GM23338 (cell line): ENCODE measurements around the gene CYTH1. TPM values are rescaled to one million over a fixed set of nuclear protein-coding genes. Genes with fewer than 3 reads are reported as not detected.

Source experiments
- ATAC-seq: fragments of 200-7000 bp; cut with Tn5 transposase; 3 replicates; pipeline ENCODE4 v1.9.1; 2020
- DNase-seq: peaks from one replicate; pipeline ENCODE4 v3.0.0-alpha.2; 2015; ENCODE audit warnings: low spot score
- H2AFZ ChIP-seq: fragments of 200-600 bp; sonication (generic); 2 replicates; pipeline ENCODE4 v1.8.0; 2016; ENCODE audit warnings: antibody characterized with exemption, mild to moderate bottlenecking, moderate library complexity
- H3F3A ChIP-seq: fragments of 200-600 bp; sonication (generic); replicated peaks from 2 replicates; pipeline ENCODE4 v1.8.0; 2017; ENCODE audit warnings: antibody characterized with exemption, mixed run types, low read depth
- H3K27ac ChIP-seq: fragments of 200-600 bp; sonication (generic); 2 replicates; pipeline ENCODE4 v1.6.1; 2016; ENCODE audit warnings: low read depth
- H3K27me3 ChIP-seq: fragments of 200-600 bp; sonication (generic); 2 replicates; pipeline ENCODE4 v1.8.0; 2016; ENCODE audit warnings: mild to moderate bottlenecking, mixed run types, moderate library complexity; ENCODE audit not compliant: insufficient read depth
- H3K36me3 ChIP-seq: fragments of 200-600 bp; sonication (generic); 2 replicates; pipeline ENCODE4 v1.8.0; 2016; ENCODE audit warnings: mild to moderate bottlenecking; ENCODE audit not compliant: insufficient read depth
- H3K4me1 ChIP-seq: fragments of 200-600 bp; sonication (generic); 2 replicates; pipeline ENCODE4 v1.8.0; 2016; ENCODE audit warnings: mild to moderate bottlenecking, moderate library complexity; ENCODE audit not compliant: insufficient read depth
- H3K4me2 ChIP-seq: fragments of 200-600 bp; sonication (generic); 2 replicates; pipeline ENCODE4 v1.7.1; 2017; ENCODE audit warnings: mixed run types
- H3K4me3 ChIP-seq: fragments of 200-600 bp; sonication (generic); 2 replicates; pipeline ENCODE4 v1.6.1; 2016; ENCODE audit warnings: mixed run types
- H3K79me2 ChIP-seq: fragments of 200-600 bp; sonication (generic); replicated peaks from 2 replicates; pipeline ENCODE4 v1.8.0; 2017; ENCODE audit warnings: mild to moderate bottlenecking; ENCODE audit not compliant: insufficient read depth
- H3K9me2 ChIP-seq: fragments of 200-600 bp; sonication (generic); 2 replicates; pipeline ENCODE4 v1.8.0; 2017; ENCODE audit not compliant: insufficient read depth
- H4K20me1 ChIP-seq: fragments of 200-600 bp; sonication (generic); replicated peaks from 2 replicates; pipeline ENCODE4 v1.8.0; 2017; ENCODE audit warnings: mild to moderate bottlenecking; ENCODE audit not compliant: insufficient read depth
- H3K27ac Mint-ChIP-seq: 2 replicates; pipeline ENCODE4 v1.8.0; 2020; ENCODE audit warnings: inconsistent platforms, mild to moderate bottlenecking, moderate library complexity, mixed read lengths
- H3K27me3 Mint-ChIP-seq: 3 replicates; pipeline ENCODE4 v1.8.0; 2022; ENCODE audit warnings: low read depth, mild to moderate bottlenecking, moderate library complexity, mixed read lengths, inconsistent platforms; ENCODE audit not compliant: insufficient read depth, poor library complexity
- H3K36me3 Mint-ChIP-seq: 3 replicates; pipeline ENCODE4 v1.8.0; 2021; ENCODE audit warnings: low read depth, mild to moderate bottlenecking, inconsistent platforms, moderate library complexity, mixed read lengths
- H3K4me1 Mint-ChIP-seq: 3 replicates; pipeline ENCODE4 v1.8.0; 2020; ENCODE audit warnings: mild to moderate bottlenecking, inconsistent platforms, mixed read lengths
- H3K4me3 Mint-ChIP-seq: 3 replicates; pipeline ENCODE4 v1.8.0; 2021; ENCODE audit warnings: moderate library complexity, mild to moderate bottlenecking, inconsistent platforms, mixed read lengths
- H3K9me3 Mint-ChIP-seq: 3 replicates; pipeline ENCODE4 v1.8.0; 2020; ENCODE audit warnings: moderate library complexity, mild to moderate bottlenecking, inconsistent platforms, mixed read lengths
- CREB1 ChIP-seq: fragments of 250-450 bp; sonication (Bioruptor Pico); IDR thresholded peaks from 2 replicates; pipeline ENCODE4 v1.5.0; 2020; ENCODE audit warnings: low read depth, mild to moderate bottlenecking, moderate library complexity
- CTCF ChIP-seq, 2 experiments: fragments of 200-600 bp in 1 of 2; sonication (generic) in 1 of 2; conservative IDR thresholded peaks; 2 replicates each; pipeline versions ENCODE4 v1.5.1 to v1.6.1; 2016 to 2017; ENCODE audit warnings: antibody characterized with exemption in 2 of 2, low read depth in 2 of 2, mild to moderate bottlenecking in 2 of 2, moderate library complexity in 1 of 2
- ETS1 ChIP-seq: IDR thresholded peaks from 2 replicates; pipeline ENCODE4 v1.6.1; 2016; ENCODE audit warnings: antibody characterized with exemption
- EZH2 ChIP-seq: fragments of 200-600 bp; sonication (generic); IDR thresholded peaks from one replicate; pipeline ENCODE4 v1.8.0; 2017; ENCODE audit warnings: antibody characterized with exemption, mild to moderate bottlenecking, low read depth; ENCODE audit not compliant: unreplicated experiment
- EZH2phosphoT487 ChIP-seq: fragments of 200-600 bp; sonication (generic); IDR thresholded peaks from one replicate; pipeline ENCODE4 v1.8.1; 2018; ENCODE audit warnings: antibody characterized with exemption; ENCODE audit not compliant: unreplicated experiment
- JUNB ChIP-seq: IDR thresholded peaks from one replicate; pipeline ENCODE4 v1.6.1; 2016; ENCODE audit warnings: antibody characterized with exemption; ENCODE audit not compliant: unreplicated experiment
- NANOG ChIP-seq: IDR thresholded peaks from 2 replicates; pipeline ENCODE4 v1.6.1; 2016; ENCODE audit warnings: antibody characterized with exemption, borderline replicate concordance
- POLR2AphosphoS5 ChIP-seq: IDR thresholded peaks from 2 replicates; pipeline ENCODE4 v1.6.1; 2016; ENCODE audit warnings: antibody characterized with exemption, low read depth
- REST ChIP-seq: IDR thresholded peaks from one replicate; pipeline ENCODE4 v1.6.1; 2018; ENCODE audit warnings: antibody characterized with exemption; ENCODE audit not compliant: unreplicated experiment
- STAT1 ChIP-seq: IDR thresholded peaks from one replicate; pipeline ENCODE4 v1.6.1; 2016; ENCODE audit warnings: antibody characterized with exemption; ENCODE audit not compliant: unreplicated experiment
- ZNF114 ChIP-seq: fragments of 250-450 bp; sonication (Bioruptor Pico); IDR thresholded peaks from 2 replicates; pipeline ENCODE4 v1.5.0; 2020; ENCODE audit warnings: mild to moderate bottlenecking, moderate library complexity
- ZNF331 ChIP-seq: fragments of 250-450 bp; sonication (Bioruptor Pico); IDR thresholded peaks from 2 replicates; pipeline ENCODE4 v1.5.0; 2020; ENCODE audit warnings: low read depth, mild to moderate bottlenecking, moderate library complexity
- ZNF462 ChIP-seq: fragments of 250-450 bp; sonication (Bioruptor Pico); IDR thresholded peaks from 2 replicates; pipeline ENCODE4 v1.5.0; 2020; ENCODE audit warnings: mild to moderate bottlenecking, moderate library complexity
- polyA plus RNA-seq: library from polyadenylated mRNA; unstranded; fragments of >200 nt; fragmentation: Nextera tagmentation; extraction: Ambion mirVana; gene quantifications from 2 replicates; pipeline ENCODE4 v1.2.1, GENCODE V29; 2016
- total RNA-seq: library from RNA; depleted of rRNA; stranded (reverse); fragments of >200 nt; shearing (Covaris generic); gene quantifications from 2 replicates; pipeline ENCODE4 v1.2.3, GENCODE V29; 2014

The CYTH1 gene
- total and polyA plus RNA-seq, 2 experiments from 2014 or later, result 13.8 to 14.5 TPM

GRCh38 chr17:78806451-78806850 is 24.4 kb upstream of the CYTH1 start:
- Histone ChIP-seq H3K4me2 (no peak overlapping the region), H2AFZ (no peak overlapping the region), H3K9me2 (no peaks in the 10 kb centered on the region), H3K79me2 (peaks cover 3% of the 10 kb centered on the region; the same call in 1 of the 2 replicates), H3K27ac (no peak overlapping the region), H3K4me1 (no peaks in the 10 kb centered on the region), H3K36me3 (peaks cover 47% of the 10 kb centered on the region), H3K27me3 (no peaks in the 10 kb centered on the region), H3K4me3 (no peak overlapping the region), H4K20me1 (peaks cover 22% of the 10 kb centered on the region), H3F3A (no peaks in the 10 kb centered on the region)
- TF ChIP-seq EZH2phosphoT487 (no peak), CREB1 (CRISPR knock-in tag) (no peak), CTCF (conservative IDR thresholded peaks at IDR 0.05; ENCODE audit: low read depth in 2 of 2) (no peak), POLR2AphosphoS5 (no peak), JUNB (no peak), ZNF331 (CRISPR knock-in tag) (no peak), ZNF462 (no peak), NANOG (no peak), ETS1 (no peak), STAT1 (no peak), ZNF114 (CRISPR knock-in tag) (no peak), EZH2 (no peak), REST (no peak)
- no peak; the same call in 2 of the 3 replicates for ATAC-seq
- H3K27ac Mint-ChIP-seq, result no peak overlapping the region; the same call in 1 of the 2 replicates
- no peaks in the 10 kb centered on the region; the same call in 2 of the 3 replicates for H3K9me3 Mint-ChIP-seq
- H3K36me3 Mint-ChIP-seq, result peaks cover 86% of the 10 kb centered on the region
- no peak overlapping the region for H3K4me3 Mint-ChIP-seq
- peaks cover 2% of the 10 kb centered on the region for H3K27me3 Mint-ChIP-seq
- DNase-seq, result no peak
- no peaks in the 10 kb centered on the region for H3K4me1 Mint-ChIP-seq
